Activated T-cell treated with anti-CD3 and anti-CD28 coated beads for 1 hour (primary cell): ENCODE data around the gene CSAG2.
"Not testable (repeated sequence)": the region's sequence is repeated elsewhere in the genome, so short reads cannot be mapped to it uniquely, and the experiment has no call there.

ENCODE experiments used
- DNase-seq: peaks from one replicate; pipeline ENCODE4 v3.0.0-alpha.2; 2020; ENCODE audit warnings: low read depth

Gene CSAG2

GRCh38 chrX:152709173-152709572 lies at the start of gene CSAG2:
Gene CSAG2, minus strand, starts transcription at chrX:152709273. Its CDS starts 161 bp downstream, at chrX:152709112.
- DNase-seq, result not testable (repeated sequence)

- not testable (repeated sequence) for DNase-seq
These were observed 45.8 kb upstream of the CSAG2 start for GRCh38 chrX:152754871-152755270.

- not testable (repeated sequence) for DNase-seq
These were observed 44.9 kb upstream of the CSAG2 start, which contains the start of gene MAGEA2 for GRCh38 chrX:152753686-152754650. Gene MAGEA2, minus strand, starts transcription at chrX:152753842. Its CDS starts 2,479 bp downstream, at chrX:152751363.

- DNase-seq, result no peak
These were observed 29.5 kb upstream of the CSAG2 start for GRCh38 chrX:152738560-152738959.

- not testable (repeated sequence) for DNase-seq
These were observed 27.5 kb upstream of the CSAG2 start for GRCh38 chrX:152736528-152736927.

GRCh38 chrX:152735860-152736511 lies 26.9 kb upstream of the CSAG2 start:
- DNase-seq, result no peak

GRCh38 chrX:152735101-152735500 lies 26.0 kb upstream of the CSAG2 start:
- no peak for DNase-seq

GRCh38 chrX:152734143-152734858 lies 25.2 kb upstream of the CSAG2 start:
- DNase-seq, result not testable (repeated sequence)

- DNase-seq, result no peak
These were observed 24.3 kb upstream of the CSAG2 start, which contains the start of the genes CSAG1 and MAGEA12 for GRCh38 chrX:152733261-152733975. Gene CSAG1, minus strand, starts transcription at chrX:152733721. Its CDS starts 1,261 bp downstream, at chrX:152732460. Gene MAGEA12, plus strand, starts transcription at chrX:152733757. Its CDS starts 2,405 bp downstream, at chrX:152736162.

- DNase-seq, result no peak
These were observed 16.3 kb upstream of the CSAG2 start for GRCh38 chrX:152725409-152725808.

- DNase-seq, result not testable (repeated sequence)
These were observed 5.0 kb upstream of the CSAG2 start, which contains the start of gene MAGEA2B for GRCh38 chrX:152713815-152714787. Gene MAGEA2B, plus strand, starts transcription at chrX:152714628. Its CDS starts 2,479 bp downstream, at chrX:152717107.

- not testable (repeated sequence) for DNase-seq
These were observed 4.1 kb upstream of the CSAG2 start for GRCh38 chrX:152713195-152713594.

GRCh38 chrX:152706500-152706899 lies 2.6 kb downstream of the CSAG2 start:
- DNase-seq, result not testable (repeated sequence)

- not testable (repeated sequence) for DNase-seq
These were observed 8.7 kb downstream of the CSAG2 start for GRCh38 chrX:152700390-152700789.

GRCh38 chrX:152697952-152698931 lies 10.8 kb downstream of the CSAG2 start, which contains the start of gene MAGEA3:
Gene MAGEA3, plus strand, starts transcription at chrX:152698794. Its CDS starts 2,039 bp downstream, at chrX:152700833.
- DNase-seq, result not testable (repeated sequence)

GRCh38 chrX:152681012-152681411 lies 28.1 kb downstream of the CSAG2 start:
- not testable (repeated sequence) for DNase-seq

GRCh38 chrX:152674652-152675051 lies 34.4 kb downstream of the CSAG2 start:
- not testable (repeated sequence) for DNase-seq

- DNase-seq, result no peak
These were observed 34.9 kb downstream of the CSAG2 start for GRCh38 chrX:152674135-152674534.
